ENCODE results near the gene NDUFS2.

NDUFS2 gene

GRCh38 chr1:161165742-161166668 lies 36.2 kb upstream of the NDUFS2 start, which contains the start of gene PPOX:
Gene PPOX (plus strand): TSS chr1:161166426. CDS start chr1:161166848, 422 bp downstream.
- TF ChIP-seq TCF12 (IDR thresholded peaks at IDR 0.05; ENCODE audit: low read depth) = no peak; the same call in 1 of the 2 replicates
- 0 out of 2 replicates have a peak, but pooled peaks have one; percentile 26 for TF ChIP-seq ZBTB7A (IDR thresholded peaks at IDR 0.05; ENCODE audit: low read depth)
- TF ChIP-seq RAD21 (IDR thresholded peaks at IDR 0.05; ENCODE audit: low read depth) = no peak; the same call in 1 of the 2 replicates
- peak; percentile 89 for TF ChIP-seq MAX (IDR thresholded peaks at IDR 0.05)
- TF ChIP-seq YY1 (IDR thresholded peaks at IDR 0.05; ENCODE audit: low read depth) = no peak
- no peak for TF ChIP-seq NFIC (IDR thresholded peaks at IDR 0.05)
- no peak for TF ChIP-seq CEBPB (IDR thresholded peaks at IDR 0.05)
- no peak for TF ChIP-seq EP300 (IDR thresholded peaks at IDR 0.05; ENCODE audit: borderline replicate concordance)
- TF ChIP-seq USF1 (IDR thresholded peaks at IDR 0.05) = peak; percentile 85
- TF ChIP-seq, protein P1, sequence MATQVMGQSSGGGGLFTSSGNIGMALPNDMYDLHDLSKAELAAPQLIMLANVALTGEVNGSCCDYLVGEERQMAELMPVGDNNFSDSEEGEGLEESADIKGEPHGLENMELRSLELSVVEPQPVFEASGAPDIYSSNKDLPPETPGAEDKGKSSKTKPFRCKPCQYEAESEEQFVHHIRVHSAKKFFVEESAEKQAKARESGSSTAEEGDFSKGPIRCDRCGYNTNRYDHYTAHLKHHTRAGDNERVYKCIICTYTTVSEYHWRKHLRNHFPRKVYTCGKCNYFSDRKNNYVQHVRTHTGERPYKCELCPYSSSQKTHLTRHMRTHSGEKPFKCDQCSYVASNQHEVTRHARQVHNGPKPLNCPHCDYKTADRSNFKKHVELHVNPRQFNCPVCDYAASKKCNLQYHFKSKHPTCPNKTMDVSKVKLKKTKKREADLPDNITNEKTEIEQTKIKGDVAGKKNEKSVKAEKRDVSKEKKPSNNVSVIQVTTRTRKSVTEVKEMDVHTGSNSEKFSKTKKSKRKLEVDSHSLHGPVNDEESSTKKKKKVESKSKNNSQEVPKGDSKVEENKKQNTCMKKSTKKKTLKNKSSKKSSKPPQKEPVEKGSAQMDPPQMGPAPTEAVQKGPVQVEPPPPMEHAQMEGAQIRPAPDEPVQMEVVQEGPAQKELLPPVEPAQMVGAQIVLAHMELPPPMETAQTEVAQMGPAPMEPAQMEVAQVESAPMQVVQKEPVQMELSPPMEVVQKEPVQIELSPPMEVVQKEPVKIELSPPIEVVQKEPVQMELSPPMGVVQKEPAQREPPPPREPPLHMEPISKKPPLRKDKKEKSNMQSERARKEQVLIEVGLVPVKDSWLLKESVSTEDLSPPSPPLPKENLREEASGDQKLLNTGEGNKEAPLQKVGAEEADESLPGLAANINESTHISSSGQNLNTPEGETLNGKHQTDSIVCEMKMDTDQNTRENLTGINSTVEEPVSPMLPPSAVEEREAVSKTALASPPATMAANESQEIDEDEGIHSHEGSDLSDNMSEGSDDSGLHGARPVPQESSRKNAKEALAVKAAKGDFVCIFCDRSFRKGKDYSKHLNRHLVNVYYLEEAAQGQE (IDR thresholded peaks at IDR 0.05; ENCODE audit: low read depth) = no peak
- TF ChIP-seq EGR1 (IDR thresholded peaks at IDR 0.05) = peak; percentile 9; the same call in 1 of the 2 replicates
- no peak for TF ChIP-seq CREB1 (IDR thresholded peaks at IDR 0.05; ENCODE audit: low read depth)
- no peak for TF ChIP-seq FOXM1 (IDR thresholded peaks at IDR 0.05; ENCODE audit: borderline replicate concordance, low read depth)
- TF ChIP-seq TAF1 (IDR thresholded peaks at IDR 0.05; ENCODE audit: low read depth) = no peak
- no peak for TF ChIP-seq TEAD4 (IDR thresholded peaks at IDR 0.05)

- TF ChIP-seq TCF12 (IDR thresholded peaks at IDR 0.05; ENCODE audit: low read depth) (no peak), ZBTB7A (IDR thresholded peaks at IDR 0.05; ENCODE audit: low read depth) (0 out of 2 replicates have a peak, but pooled peaks have one; percentile 14)
Measured at GRCh38 chr1:161166669-161167548, 35.3 kb upstream of the NDUFS2 start.

- TF ChIP-seq EGR1 (IDR thresholded peaks at IDR 0.05) (no peak), YY1 (IDR thresholded peaks at IDR 0.05; ENCODE audit: low read depth) (no peak), ZBTB7A (IDR thresholded peaks at IDR 0.05; ENCODE audit: low read depth) (no peak), FOXM1 (IDR thresholded peaks at IDR 0.05; ENCODE audit: borderline replicate concordance, low read depth) (no peak), TCF12 (IDR thresholded peaks at IDR 0.05; ENCODE audit: low read depth) (no peak), TEAD4 (IDR thresholded peaks at IDR 0.05) (no peak), USF1 (IDR thresholded peaks at IDR 0.05) (no peak), NFIC (IDR thresholded peaks at IDR 0.05) (no peak), CREB1 (IDR thresholded peaks at IDR 0.05; ENCODE audit: low read depth) (no peak)
- TF ChIP-seq, protein P1 (IDR thresholded peaks at IDR 0.05; ENCODE audit: low read depth) = no peak
Measured at GRCh38 chr1:161168906-161169305, 33.3 kb upstream of the NDUFS2 start.

- TF ChIP-seq TCF12 (IDR thresholded peaks at IDR 0.05; ENCODE audit: low read depth) (no peak), FOXM1 (IDR thresholded peaks at IDR 0.05; ENCODE audit: borderline replicate concordance, low read depth) (no peak), YY1 (IDR thresholded peaks at IDR 0.05; ENCODE audit: low read depth) (no peak), EP300 (IDR thresholded peaks at IDR 0.05; ENCODE audit: borderline replicate concordance) (no peak), TAF1 (IDR thresholded peaks at IDR 0.05; ENCODE audit: low read depth) (no peak), CREB1 (IDR thresholded peaks at IDR 0.05; ENCODE audit: low read depth) (no peak), ZBTB7A (IDR thresholded peaks at IDR 0.05; ENCODE audit: low read depth) (no peak), MAX (IDR thresholded peaks at IDR 0.05) (no peak), NFIC (IDR thresholded peaks at IDR 0.05) (no peak), CEBPB (IDR thresholded peaks at IDR 0.05) (no peak), USF1 (IDR thresholded peaks at IDR 0.05) (no peak)
- TF ChIP-seq, protein P1 (IDR thresholded peaks at IDR 0.05; ENCODE audit: low read depth) = no peak
Measured at GRCh38 chr1:161171191-161171590, 31.0 kb upstream of the NDUFS2 start.

Measured in Ishikawa (cell line).